Measurements from ENCODE around the gene ETFB. TPM values are rescaled to one million over a fixed set of nuclear protein-coding genes. Genes with fewer than 3 reads are reported as not detected.

The ETFB gene
- total and polyA plus RNA-seq, 4 experiments from 2014 or later = 51.4 to 97.0 (median 59.6) TPM

- H3K9me3 Mint-ChIP-seq = peaks cover 0 to 5% (median 1%) of the 10 kb centered on the region in 8 donors
- H3K36me3 Mint-ChIP-seq = peaks cover 0 to 9% of the 10 kb centered on the region in 2 donors
- no peak overlapping the region for H3K4me3 Mint-ChIP-seq
- peaks cover 13% of the 10 kb centered on the region for H3K27me3 ChIP-seq (ENCODE audit: insufficient read depth, low read length)
- H3K4me3 ChIP-seq (ENCODE audit: low read length in 2 of 2) = no peak overlapping the region
- no peaks in the 10 kb centered on the region for H3K36me3 ChIP-seq (ENCODE audit: insufficient read depth, low read length)
- DNase-seq = no peak
- intact Hi-C loops (cut with micrococcal nuclease) = no loop called here
- peaks cover 9% of the 10 kb centered on the region for H3K4me1 ChIP-seq (ENCODE audit: insufficient read depth, low read length)
- H3K9me3 ChIP-seq (ENCODE audit: control insufficient read depth in 1 of 2, low read length in 2 of 2) = no peaks in the 10 kb centered on the region
- H3K27ac ChIP-seq (ENCODE audit: low read depth, low read length) = no peak overlapping the region
- ChIA-PET CTCF (ENCODE audit: partially characterized antibody) (no interaction called here), POLR2A (ENCODE audit: partially characterized antibody) (no interaction called here)
- peaks cover 25 to 35% of the 10 kb centered on the region in 2 donors for H3K27me3 Mint-ChIP-seq
- H3K4me1 Mint-ChIP-seq = peaks cover 4 to 22% (median 5%) of the 10 kb centered on the region in 4 donors
- H3K27ac Mint-ChIP-seq = no peak overlapping the region
These were observed 35.8 kb downstream of the ETFB start for GRCh38 chr19:51330366-51330765.

- Mint-ChIP-seq H3K36me3 (peaks cover 0 to 9% of the 10 kb centered on the region in 2 donors), H3K4me1 (peaks cover 4 to 22% (median 5%) of the 10 kb centered on the region in 4 donors), H3K27me3 (peaks cover 26 to 37% of the 10 kb centered on the region in 2 donors), H3K9me3 (peaks cover 0 to 5% (median 1%) of the 10 kb centered on the region in 8 donors), H3K27ac (no peak overlapping the region), H3K4me3 (no peak overlapping the region)
- DNase-seq = no peak
- CTCF ChIA-PET (ENCODE audit: partially characterized antibody) = no interaction called here
- Histone ChIP-seq H3K4me1 (ENCODE audit: insufficient read depth, low read length) (peaks cover 9% of the 10 kb centered on the region), H3K9me3 (ENCODE audit: control insufficient read depth in 1 of 2, low read length in 2 of 2) (no peaks in the 10 kb centered on the region), H3K36me3 (ENCODE audit: insufficient read depth, low read length) (no peaks in the 10 kb centered on the region), H3K27me3 (ENCODE audit: insufficient read depth, low read length) (peaks cover 14% of the 10 kb centered on the region), H3K27ac (ENCODE audit: low read depth, low read length) (no peak overlapping the region), H3K4me3 (ENCODE audit: low read length in 2 of 2) (no peak overlapping the region)
- intact Hi-C loops (cut with micrococcal nuclease) = no loop called here
- POLR2A ChIA-PET (ENCODE audit: partially characterized antibody) = no interaction called here
These were observed 36.8 kb downstream of the ETFB start for GRCh38 chr19:51329411-51329810.

GRCh38 chr19:51327066-51328001, 38.9 kb downstream of the ETFB start:
- intact Hi-C loops (cut with micrococcal nuclease) = no loop called here
- Histone ChIP-seq H3K27ac (ENCODE audit: low read depth, low read length) (no peak overlapping the region), H3K9me3 (ENCODE audit: control insufficient read depth in 1 of 2, low read length in 2 of 2) (no peaks in the 10 kb centered on the region), H3K36me3 (ENCODE audit: insufficient read depth, low read length) (no peaks in the 10 kb centered on the region), H3K27me3 (ENCODE audit: insufficient read depth, low read length) (peaks cover 21% of the 10 kb centered on the region), H3K4me1 (ENCODE audit: insufficient read depth, low read length) (peaks cover 9% of the 10 kb centered on the region), H3K4me3 (ENCODE audit: low read length in 2 of 2) (no peak overlapping the region)
- Mint-ChIP-seq H3K27ac (peak overlapping the region in 2 of 7 donors; percentile 47 to 48), H3K27me3 (peaks cover 39 to 41% of the 10 kb centered on the region in 2 donors), H3K9me3 (peaks cover 0 to 5% (median 1%) of the 10 kb centered on the region in 8 donors), H3K4me3 (peak overlapping the region in 5 of 8 donors; percentile 49 to 70 (median 59)), H3K36me3 (peaks cover 0 to 9% of the 10 kb centered on the region in 2 donors), H3K4me1 (peaks cover 4 to 22% (median 5%) of the 10 kb centered on the region in 4 donors)
- POLR2A ChIA-PET (ENCODE audit: partially characterized antibody) = no interaction called here
- DNase-seq = peak; percentile 29 to 59 (median 39)
- CTCF ChIA-PET (ENCODE audit: partially characterized antibody) = interaction anchor here (1.3 kb wide), 1 partner anchor 81 kb away, joined by 4 read pairs; no protein-coding TSS in a partner anchor

- intact Hi-C loops (cut with micrococcal nuclease) = no loop called here
- CTCF ChIA-PET (ENCODE audit: partially characterized antibody) = interaction anchor here (1.3 kb wide), 1 partner anchor 81 kb away, joined by 4 read pairs; no protein-coding TSS in a partner anchor
- no peaks in the 10 kb centered on the region for H3K9me3 ChIP-seq (ENCODE audit: control insufficient read depth in 1 of 2, low read length in 2 of 2)
- no peak overlapping the region for H3K27ac ChIP-seq (ENCODE audit: low read depth, low read length)
- Mint-ChIP-seq H3K36me3 (peaks cover 0 to 9% of the 10 kb centered on the region in 2 donors), H3K27ac (peak overlapping the region in 1 of 7 donors; percentile 4), H3K9me3 (peaks cover 0 to 5% (median 1%) of the 10 kb centered on the region in 8 donors), H3K27me3 (peaks cover 38 to 39% of the 10 kb centered on the region in 2 donors), H3K4me3 (no peak overlapping the region), H3K4me1 (peaks cover 4 to 22% (median 5%) of the 10 kb centered on the region in 4 donors)
- POLR2A ChIA-PET (ENCODE audit: partially characterized antibody) = no interaction called here
- H3K4me3 ChIP-seq (ENCODE audit: low read length in 2 of 2) = no peak overlapping the region
- peaks cover 9% of the 10 kb centered on the region for H3K4me1 ChIP-seq (ENCODE audit: insufficient read depth, low read length)
- H3K36me3 ChIP-seq (ENCODE audit: insufficient read depth, low read length) = no peaks in the 10 kb centered on the region
- H3K27me3 ChIP-seq (ENCODE audit: insufficient read depth, low read length) = peaks cover 21% of the 10 kb centered on the region
- DNase-seq = no peak
These were observed 39.7 kb downstream of the ETFB start for GRCh38 chr19:51326216-51327065.

GRCh38 chr19:51325161-51325976, 40.8 kb downstream of the ETFB start:
- intact Hi-C loops (cut with micrococcal nuclease) = no loop called here
- ChIA-PET CTCF (ENCODE audit: partially characterized antibody) (no interaction called here), POLR2A (ENCODE audit: partially characterized antibody) (no interaction called here)
- Mint-ChIP-seq H3K4me1 (peaks cover 4 to 22% (median 5%) of the 10 kb centered on the region in 4 donors), H3K4me3 (peak overlapping the region in 1 of 8 donors; percentile 21), H3K27ac (peak overlapping the region in 3 of 7 donors; percentile 4 to 54 (median 21)), H3K27me3 (peaks cover 35 to 39% of the 10 kb centered on the region in 2 donors), H3K9me3 (no peaks in the 10 kb centered on the region), H3K36me3 (peaks cover 0 to 2% of the 10 kb centered on the region in 2 donors)
- Histone ChIP-seq H3K27ac (ENCODE audit: low read depth, low read length) (no peak overlapping the region), H3K4me3 (ENCODE audit: low read length in 2 of 2) (no peak overlapping the region), H3K9me3 (ENCODE audit: control insufficient read depth in 1 of 2, low read length in 2 of 2) (no peaks in the 10 kb centered on the region), H3K36me3 (ENCODE audit: insufficient read depth, low read length) (no peaks in the 10 kb centered on the region), H3K27me3 (ENCODE audit: insufficient read depth, low read length) (peaks cover 21% of the 10 kb centered on the region), H3K4me1 (ENCODE audit: insufficient read depth, low read length) (peaks cover 9% of the 10 kb centered on the region)
- no peak for DNase-seq

- no peaks in the 10 kb centered on the region for H3K36me3 Mint-ChIP-seq
- H3K27ac ChIP-seq (ENCODE audit: low read depth, low read length) = no peak overlapping the region
- no peaks in the 10 kb centered on the region for H3K9me3 ChIP-seq (ENCODE audit: control insufficient read depth in 1 of 2, low read length in 2 of 2)
- CTCF ChIA-PET (ENCODE audit: partially characterized antibody) = no interaction called here
- POLR2A ChIA-PET (ENCODE audit: partially characterized antibody) = no interaction called here
- no peaks in the 10 kb centered on the region for H3K36me3 ChIP-seq (ENCODE audit: insufficient read depth, low read length)
- H3K27me3 ChIP-seq (ENCODE audit: insufficient read depth, low read length) = peaks cover 21% of the 10 kb centered on the region
- peaks cover 9% of the 10 kb centered on the region for H3K4me1 ChIP-seq (ENCODE audit: insufficient read depth, low read length)
- H3K4me1 Mint-ChIP-seq = peaks cover 4 to 17% (median 4%) of the 10 kb centered on the region in 4 donors
- peaks cover 29 to 38% of the 10 kb centered on the region in 2 donors for H3K27me3 Mint-ChIP-seq
- intact Hi-C loops (cut with micrococcal nuclease) = no loop called here
- H3K4me3 Mint-ChIP-seq = no peak overlapping the region
- no peak for DNase-seq
- H3K9me3 Mint-ChIP-seq = no peaks in the 10 kb centered on the region
- peak overlapping the region in 1 of 7 donors; percentile 13 for H3K27ac Mint-ChIP-seq
- H3K4me3 ChIP-seq (ENCODE audit: low read length in 2 of 2) = no peak overlapping the region
These were observed 42.1 kb downstream of the ETFB start for GRCh38 chr19:51324167-51324481.

Data from CD4-positive, alpha-beta memory T cell (primary cell).